Mucosa of rectum (tissue), 2 donors: Measurements from ENCODE around the gene TRPT1.

ENCODE experiments used
- H3K27ac ChIP-seq, 2 donors: one replicate each; pipeline ENCODE4 v1.7.0; 2013; ENCODE audit warnings: inconsistent platforms in 2 of 2, low read depth in 2 of 2, low read length in 2 of 2
- H3K27me3 ChIP-seq, 2 donors: one replicate each; pipeline ENCODE4 v1.7.0; 2013; ENCODE audit warnings: low read length in 2 of 2; ENCODE audit not compliant: control insufficient read depth in 2 of 2, insufficient read depth in 2 of 2
- H3K36me3 ChIP-seq, 2 donors: one replicate each; pipeline ENCODE4 v1.7.0; 2013; ENCODE audit warnings: low read length in 2 of 2; ENCODE audit not compliant: control insufficient read depth in 2 of 2, insufficient read depth in 2 of 2
- H3K4me1 ChIP-seq, 2 donors: one replicate each; pipeline ENCODE4 v1.7.0; 2013; ENCODE audit warnings: low read length in 2 of 2, mild to moderate bottlenecking in 1 of 2; ENCODE audit not compliant: control insufficient read depth in 2 of 2, insufficient read depth in 2 of 2
- H3K4me3 ChIP-seq, 2 donors: one replicate each; pipeline ENCODE4 v1.7.0; 2013; ENCODE audit warnings: low read length in 2 of 2
- H3K9ac ChIP-seq, 2 donors: one replicate each; pipeline ENCODE4 v1.7.0; 2013; ENCODE audit warnings: low read length in 2 of 2, low read depth in 1 of 2, mild to moderate bottlenecking in 1 of 2
- H3K9me3 ChIP-seq, 2 donors: one replicate each; pipeline ENCODE4 v1.7.0; 2013; ENCODE audit warnings: low read length in 2 of 2; ENCODE audit not compliant: control insufficient read depth in 2 of 2
- donor health status: healthy.
- donor health status: Normal muscosa, but diverticular disease.

The TRPT1 gene

GRCh38 chr11:64265176-64266160 is 39.5 kb upstream of the TRPT1 start:
- Histone ChIP-seq H3K27ac (no peak overlapping the region), H3K9ac (no peak overlapping the region), H3K4me3 (no peak overlapping the region), H3K36me3 (peaks cover 42 to 48% of the 10 kb centered on the region in 2 donors), H3K9me3 (no peaks in the 10 kb centered on the region), H3K4me1 (peaks cover 19 to 23% of the 10 kb centered on the region in 2 donors), H3K27me3 (no peaks in the 10 kb centered on the region)

GRCh38 chr11:64264371-64264852 is 38.4 kb upstream of the TRPT1 start:
- Histone ChIP-seq H3K4me3 (no peak overlapping the region), H3K36me3 (peaks cover 52 to 58% of the 10 kb centered on the region in 2 donors), H3K4me1 (peaks cover 19 to 23% of the 10 kb centered on the region in 2 donors), H3K27ac (no peak overlapping the region), H3K9me3 (no peaks in the 10 kb centered on the region), H3K27me3 (no peaks in the 10 kb centered on the region), H3K9ac (no peak overlapping the region)

GRCh38 chr11:64263947-64264317 is 37.9 kb upstream of the TRPT1 start:
- Histone ChIP-seq H3K4me3 (no peak overlapping the region), H3K9me3 (no peaks in the 10 kb centered on the region), H3K27ac (no peak overlapping the region), H3K27me3 (no peaks in the 10 kb centered on the region), H3K4me1 (peaks cover 16 to 21% of the 10 kb centered on the region in 2 donors), H3K9ac (no peak overlapping the region), H3K36me3 (peaks cover 55 to 62% of the 10 kb centered on the region in 2 donors)

- H3K27me3 ChIP-seq, result no peaks in the 10 kb centered on the region
- peaks cover 10 to 14% of the 10 kb centered on the region in 2 donors for H3K4me1 ChIP-seq
- H3K36me3 ChIP-seq, result peaks cover 60 to 66% of the 10 kb centered on the region in 2 donors
- H3K9ac ChIP-seq, result no peak overlapping the region
- no peak overlapping the region for H3K27ac ChIP-seq
- H3K9me3 ChIP-seq, result no peaks in the 10 kb centered on the region
- no peak overlapping the region for H3K4me3 ChIP-seq
Observed at GRCh38 chr11:64263021-64263946, 37.3 kb upstream of the TRPT1 start.

GRCh38 chr11:64262271-64263002 is 36.5 kb upstream of the TRPT1 start:
- no peak overlapping the region for H3K9ac ChIP-seq
- H3K27me3 ChIP-seq, result no peaks in the 10 kb centered on the region
- H3K36me3 ChIP-seq, result peaks cover 60 to 71% of the 10 kb centered on the region in 2 donors
- no peaks in the 10 kb centered on the region for H3K9me3 ChIP-seq
- H3K4me1 ChIP-seq, result peaks cover 3 to 6% of the 10 kb centered on the region in 2 donors
- no peak overlapping the region for H3K27ac ChIP-seq
- H3K4me3 ChIP-seq, result no peak overlapping the region

- Histone ChIP-seq H3K36me3 (peaks cover 59 to 75% of the 10 kb centered on the region in 2 donors), H3K27me3 (no peaks in the 10 kb centered on the region), H3K9ac (no peak overlapping the region), H3K4me3 (no peak overlapping the region), H3K4me1 (peaks cover 0 to 2% of the 10 kb centered on the region in 2 donors), H3K27ac (no peak overlapping the region), H3K9me3 (no peaks in the 10 kb centered on the region)
Observed at GRCh38 chr11:64261556-64262080, 35.6 kb upstream of the TRPT1 start.

GRCh38 chr11:64260147-64260708 is 34.2 kb upstream of the TRPT1 start:
- Histone ChIP-seq H3K27me3 (no peaks in the 10 kb centered on the region), H3K9ac (no peak overlapping the region), H3K4me1 (no peaks in the 10 kb centered on the region), H3K4me3 (no peak overlapping the region), H3K36me3 (peaks cover 58 to 73% of the 10 kb centered on the region in 2 donors), H3K27ac (no peak overlapping the region), H3K9me3 (no peaks in the 10 kb centered on the region)

GRCh38 chr11:64259533-64260067 is 33.6 kb upstream of the TRPT1 start:
- H3K9me3 ChIP-seq, result no peaks in the 10 kb centered on the region
- H3K4me3 ChIP-seq, result no peak overlapping the region
- H3K4me1 ChIP-seq, result no peaks in the 10 kb centered on the region
- H3K36me3 ChIP-seq, result peaks cover 62 to 76% of the 10 kb centered on the region in 2 donors
- H3K27me3 ChIP-seq, result no peaks in the 10 kb centered on the region
- no peak overlapping the region for H3K27ac ChIP-seq
- no peak overlapping the region for H3K9ac ChIP-seq

GRCh38 chr11:64258946-64259532 is 33.1 kb upstream of the TRPT1 start:
- H3K4me1 ChIP-seq, result no peaks in the 10 kb centered on the region
- H3K9ac ChIP-seq, result no peak overlapping the region
- no peaks in the 10 kb centered on the region for H3K27me3 ChIP-seq
- no peak overlapping the region for H3K27ac ChIP-seq
- H3K36me3 ChIP-seq, result peaks cover 63 to 73% of the 10 kb centered on the region in 2 donors
- H3K4me3 ChIP-seq, result no peak overlapping the region
- no peaks in the 10 kb centered on the region for H3K9me3 ChIP-seq
